Activated CD4-positive, alpha-beta T cell treated with anti-CD3 and anti-CD28 coated beads, Interleukin-2, amount 50 U/mL, for 24 hours (primary cell): Measurements from ENCODE around the gene EIF5B.

ENCODE experiments used
- DNase-seq, 2 donors: peaks; one replicate each; pipeline ENCODE4 v3.0.0-alpha.2; 2020; ENCODE audit warnings: low read depth in 1 of 2, low spot score in 1 of 2

EIF5B gene

DNA sequence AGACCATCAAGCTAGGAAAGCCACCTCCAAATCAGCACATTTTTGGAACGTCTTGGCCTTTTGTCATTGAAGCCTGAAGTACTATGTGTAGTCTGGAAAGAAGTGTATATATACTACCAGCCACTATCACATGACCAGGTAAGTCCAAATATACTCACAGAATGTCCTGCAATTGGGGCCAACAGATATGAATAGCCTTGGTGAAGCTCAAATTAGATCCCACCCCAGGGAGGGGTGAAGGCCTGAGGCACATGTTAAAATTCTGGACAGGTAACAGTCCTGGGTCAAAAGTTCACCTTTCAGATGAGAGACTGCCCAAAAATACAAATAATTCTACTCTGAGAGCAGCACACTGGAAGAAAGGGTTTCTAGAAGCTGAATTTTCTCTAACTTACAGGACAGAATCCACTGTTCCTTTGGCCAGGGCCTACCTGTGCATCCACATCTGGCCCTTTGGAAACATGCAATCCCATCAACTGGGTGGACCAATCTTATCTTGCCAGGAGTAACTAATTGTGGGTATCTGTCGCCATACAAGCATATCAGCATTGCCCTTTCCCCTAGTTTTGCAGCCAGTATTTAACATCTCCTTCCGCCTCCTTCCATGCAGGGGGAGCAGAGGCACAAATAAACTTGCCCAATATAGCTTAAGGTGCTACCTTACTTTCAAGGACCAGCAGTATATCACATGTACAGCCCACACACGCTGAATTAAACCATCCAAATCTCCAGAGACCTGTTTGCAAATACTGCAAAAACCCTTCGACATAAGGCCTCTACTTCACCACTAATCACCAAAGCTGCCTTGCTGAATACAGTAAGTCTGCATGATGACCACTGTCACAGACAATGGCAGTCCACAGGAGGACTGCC, 67.8 kb downstream of the EIF5B start:
- no peak for DNase-seq

DNA sequence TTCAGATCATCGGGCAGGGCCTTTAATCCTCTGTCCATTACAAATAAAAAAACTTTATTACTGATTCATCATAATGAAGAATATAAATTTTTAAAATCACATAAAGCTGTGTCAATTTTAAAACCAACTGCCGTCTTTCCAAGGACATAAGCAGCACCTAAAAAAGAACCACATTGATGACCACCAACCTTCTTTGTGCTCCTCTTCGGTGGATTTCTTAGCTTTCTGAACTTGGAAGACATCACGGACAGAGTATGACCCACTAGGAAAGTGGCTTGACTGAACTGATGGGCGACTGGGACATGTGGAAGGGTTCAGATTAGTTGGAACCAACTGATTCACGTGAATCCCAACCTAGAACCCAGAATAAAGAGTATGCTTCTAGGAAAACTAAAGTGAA, 68.9 kb downstream of the EIF5B start:
- DNase-seq: no peak

DNA sequence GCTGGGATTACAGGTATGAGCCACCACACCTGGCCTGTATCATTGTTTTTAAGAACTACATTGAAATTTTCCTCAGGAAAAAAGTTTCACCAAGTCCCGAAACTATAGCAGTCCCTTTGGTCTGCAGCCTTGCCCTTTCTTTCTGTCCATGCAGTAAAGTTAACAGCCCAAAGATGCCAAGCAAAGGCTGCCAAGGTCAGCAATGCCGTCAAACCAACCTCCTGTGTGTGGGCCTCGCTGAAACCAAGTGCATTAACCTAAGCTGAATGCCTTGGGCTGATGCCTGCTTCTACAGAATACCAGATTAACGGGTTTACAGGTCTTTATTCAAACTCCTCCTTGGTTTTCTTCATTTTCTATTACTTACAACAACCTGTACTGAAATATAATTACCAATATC, 73.1 kb downstream of the EIF5B start:
- DNase-seq: no peak

DNA sequence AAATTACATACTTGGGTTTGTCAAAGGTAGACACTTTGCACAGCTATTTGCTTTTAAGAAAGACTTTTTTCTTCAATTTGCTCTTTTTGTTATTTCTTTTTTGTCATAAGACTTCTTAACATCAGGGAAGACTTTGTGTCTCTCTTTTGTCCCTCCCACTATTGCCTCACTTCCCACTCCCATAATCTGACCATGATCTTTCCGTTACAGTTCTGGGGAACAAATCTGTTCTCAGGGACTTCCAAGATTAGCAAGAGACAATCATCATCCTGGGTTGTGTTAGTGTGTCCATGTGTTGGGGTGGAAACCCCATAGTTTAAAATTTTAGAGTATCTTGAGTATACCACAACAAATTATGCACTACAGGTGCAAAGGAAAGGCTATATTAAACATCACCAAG, 77.4 kb downstream of the EIF5B start:
- DNase-seq: no peak

DNA sequence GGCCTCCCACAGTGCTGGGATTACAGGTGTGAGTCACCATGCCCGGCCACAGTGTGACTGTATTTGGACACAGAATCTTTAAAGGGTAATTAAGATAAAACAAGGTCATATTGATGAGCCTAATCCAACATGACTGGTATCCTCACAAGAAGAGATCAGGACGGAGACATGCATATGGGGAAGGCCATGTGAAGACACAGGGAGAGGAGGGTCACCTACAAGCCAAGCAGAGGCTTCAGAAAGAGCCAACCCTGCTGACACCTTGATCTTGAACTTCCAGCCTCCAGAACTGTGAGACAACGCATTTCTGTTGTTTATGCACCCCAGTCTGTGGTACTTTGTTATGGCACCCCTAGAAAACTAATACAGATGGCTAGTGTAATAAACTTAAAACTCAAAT, 80.2 kb downstream of the EIF5B start:
- DNase-seq: no peak

DNA sequence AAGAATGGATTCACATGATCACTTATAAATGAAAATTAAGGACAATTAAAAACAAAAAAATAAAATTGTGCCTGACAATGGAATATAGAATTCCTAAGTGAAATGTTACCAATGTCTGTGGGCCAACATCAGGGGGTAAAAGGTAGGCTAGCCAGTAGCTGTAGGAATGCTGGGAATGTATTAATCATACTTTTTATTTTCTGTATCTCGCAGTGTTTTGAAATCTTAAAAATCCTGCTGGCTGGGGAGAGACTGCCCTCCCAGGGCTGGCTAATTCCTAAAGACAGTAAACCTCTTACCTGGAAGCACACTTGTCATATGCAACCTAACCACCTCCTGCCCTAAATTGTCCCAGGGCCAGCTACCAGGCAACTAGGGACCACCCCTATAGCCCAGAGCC, 82.8 kb downstream of the EIF5B start:
- DNase-seq: no peak

DNA sequence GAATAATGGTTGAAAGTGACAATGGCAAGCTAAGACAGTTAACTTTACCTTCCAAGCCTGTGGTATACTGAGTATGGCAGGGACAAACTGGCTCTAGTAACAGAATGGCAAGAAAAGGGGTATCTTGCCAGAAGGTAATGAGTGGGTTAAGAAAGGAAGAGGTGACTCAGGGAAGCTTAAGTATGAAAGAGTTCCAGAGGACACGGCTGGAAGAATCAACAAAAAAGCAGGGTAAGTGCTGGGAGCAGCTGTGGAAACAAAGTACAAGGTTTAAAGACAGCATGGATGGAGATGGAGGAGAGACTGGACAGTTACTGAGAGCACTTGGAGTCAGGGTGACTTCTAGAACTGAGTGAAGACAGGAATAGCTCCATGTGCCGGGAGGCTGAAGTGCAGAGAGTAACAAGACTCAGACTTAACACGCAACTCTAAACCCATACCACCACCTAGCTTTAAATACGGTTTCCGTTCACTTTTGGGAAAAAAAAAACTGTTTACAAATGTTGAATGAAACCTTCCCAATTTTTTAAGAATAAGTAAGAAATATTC, 83.6 kb downstream of the EIF5B start:
- no peak for DNase-seq

DNA sequence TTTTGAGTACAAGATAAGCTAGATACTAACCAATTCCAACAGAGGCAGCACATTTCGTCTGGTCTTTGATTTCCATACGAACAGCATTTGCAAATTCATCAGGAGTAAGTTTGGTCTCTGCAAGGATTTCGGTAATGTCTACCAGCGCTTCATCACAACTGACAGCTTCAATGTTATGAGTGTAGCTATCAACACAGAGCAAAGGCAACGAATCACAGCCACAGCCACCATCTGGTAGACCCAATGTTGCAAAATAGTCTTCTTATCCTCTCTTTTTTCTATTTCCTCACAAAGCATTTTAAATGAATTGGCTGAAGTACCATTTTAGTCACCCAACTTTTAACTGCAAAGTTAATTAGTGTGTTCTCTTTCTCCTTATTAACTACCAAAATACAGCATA, 84.3 kb downstream of the EIF5B start:
- DNase-seq: no peak

DNA sequence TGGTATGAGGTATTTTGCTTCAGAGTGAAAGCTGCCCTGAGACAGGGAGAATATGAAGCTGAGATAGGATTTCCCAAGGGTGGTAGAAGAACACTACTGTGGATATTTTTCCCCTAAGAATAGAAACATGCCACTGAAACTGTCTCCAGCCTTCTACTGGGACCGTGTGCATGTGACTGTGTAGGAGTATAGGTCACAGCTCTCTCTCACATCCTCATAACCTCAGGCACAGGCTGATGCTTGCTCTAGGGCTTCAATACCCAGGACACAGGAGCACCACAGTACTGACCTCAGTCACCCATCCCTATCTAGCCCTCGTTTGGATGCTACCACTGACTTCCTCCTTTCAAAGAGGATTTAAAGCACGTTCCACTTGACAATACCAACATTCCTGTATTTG, 85.4 kb downstream of the EIF5B start:
- no peak for DNase-seq

DNA sequence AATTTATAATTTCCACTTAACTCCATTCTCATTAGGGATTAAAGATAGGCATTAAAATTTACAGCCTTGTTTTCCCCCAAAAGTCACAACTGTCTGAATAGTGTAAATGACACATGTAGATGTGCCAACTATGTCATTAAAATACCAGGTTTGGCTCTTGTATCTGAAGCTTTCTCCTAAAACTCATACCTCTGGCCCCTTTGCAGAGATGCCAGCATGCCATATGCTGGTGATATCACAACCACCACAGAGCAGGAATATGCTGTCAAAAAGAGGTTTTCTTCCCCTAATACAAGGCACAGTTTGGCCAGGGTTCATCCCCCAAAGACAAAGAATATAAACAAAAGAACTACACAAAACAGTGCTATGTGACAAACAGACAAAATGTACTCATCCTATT, 87.2 kb downstream of the EIF5B start:
- DNase-seq: no peak

DNA sequence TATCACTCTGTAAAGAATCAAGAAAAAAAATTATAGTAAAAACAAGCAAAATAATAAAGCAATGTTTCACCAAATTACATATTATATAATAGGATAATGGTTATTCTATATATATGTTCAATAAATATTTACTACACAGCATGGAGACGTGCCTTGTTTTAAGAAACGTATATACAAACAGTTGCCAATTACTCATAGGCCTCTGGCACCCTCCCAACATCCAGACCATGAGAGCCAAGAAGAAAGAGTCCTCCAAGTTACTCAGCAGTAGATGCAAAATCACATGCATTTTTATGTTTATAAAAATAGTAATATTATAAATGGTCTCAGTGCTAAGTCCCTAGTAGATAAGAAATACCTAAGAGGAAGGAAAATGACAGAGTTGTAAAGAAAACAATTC, 87.8 kb downstream of the EIF5B start:
- DNase-seq: no peak

DNA sequence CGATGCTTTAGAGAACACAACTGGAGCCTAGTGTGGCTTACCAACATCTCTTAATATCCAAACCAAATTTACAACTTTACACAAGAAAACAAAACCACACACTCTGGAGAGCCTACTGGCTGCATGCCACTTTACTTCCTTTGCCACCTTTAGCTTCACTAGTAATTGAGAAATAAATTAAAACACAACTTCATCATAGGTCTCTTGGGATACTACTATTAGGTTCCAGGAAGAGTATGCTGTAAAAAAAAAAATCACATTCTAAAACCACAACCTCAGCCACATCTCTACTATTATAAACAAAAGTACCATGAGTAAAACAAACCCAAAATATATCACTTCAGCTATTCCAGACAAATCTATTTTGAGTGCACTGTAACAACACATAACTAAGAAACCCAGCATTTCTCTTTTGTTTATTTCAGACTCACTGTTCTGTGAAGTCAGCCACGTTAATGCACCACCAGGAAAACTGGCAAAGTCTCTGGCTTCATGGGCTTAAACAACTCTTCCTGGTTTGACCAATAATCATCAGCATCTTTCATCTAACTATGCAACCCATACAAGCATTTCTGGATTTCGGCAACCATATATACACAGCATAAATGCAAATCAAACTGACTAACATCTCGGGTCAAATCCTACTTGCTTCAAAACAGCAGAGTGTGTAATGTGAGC, 93.6 kb downstream of the EIF5B start:
- DNase-seq: no peak

DNA sequence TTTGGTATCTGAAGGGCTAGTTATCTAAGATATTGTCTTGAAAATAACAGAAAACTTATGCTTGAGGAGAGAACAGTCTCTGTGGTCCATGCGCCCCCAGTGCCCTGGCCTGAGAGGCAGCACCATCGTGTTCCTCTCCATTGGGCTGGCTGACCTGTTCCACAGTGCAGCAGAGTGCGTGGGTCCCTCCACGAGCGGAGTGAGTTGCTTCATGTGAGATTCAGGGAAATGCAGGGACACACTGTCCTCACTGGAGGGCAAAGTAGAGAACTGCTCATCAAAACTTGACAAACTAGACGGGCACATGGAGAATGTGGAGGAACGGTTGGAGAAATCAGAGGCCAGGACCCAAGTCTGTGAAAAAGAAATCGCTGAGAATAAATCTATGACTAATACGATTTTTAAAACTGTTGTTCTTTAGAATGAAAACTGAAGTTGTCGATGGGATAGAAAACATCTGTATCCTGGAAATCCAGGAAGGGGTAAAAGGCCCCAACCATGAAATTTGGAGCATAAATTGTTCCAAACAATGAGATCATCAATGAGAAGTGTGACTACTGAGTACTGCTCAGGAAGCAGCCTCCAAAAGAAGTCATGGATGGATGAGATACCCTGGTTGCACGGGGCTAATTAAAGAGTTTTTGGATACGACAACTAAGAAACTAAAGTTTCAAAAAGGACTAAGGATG, 94.5 kb downstream of the EIF5B start:
- no peak for DNase-seq

DNA sequence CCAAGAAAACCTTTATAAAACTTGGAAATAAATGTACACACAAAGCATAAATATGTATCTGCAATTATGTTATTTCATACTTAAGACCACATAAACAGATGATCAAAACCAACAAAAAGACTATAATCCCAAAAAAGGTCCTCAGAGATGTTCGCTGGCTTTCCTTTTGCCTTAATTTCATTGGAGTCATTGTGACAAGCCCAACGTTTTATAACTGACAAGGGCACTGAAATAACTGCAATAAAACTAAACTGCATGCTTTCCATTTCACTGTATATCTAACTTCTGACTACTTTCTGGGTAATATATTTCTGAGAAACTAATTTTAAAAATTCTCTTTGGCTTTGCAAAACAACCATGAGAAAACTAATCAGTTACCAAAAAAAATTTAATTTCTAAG, 96.2 kb downstream of the EIF5B start:
- DNase-seq: no peak

DNA sequence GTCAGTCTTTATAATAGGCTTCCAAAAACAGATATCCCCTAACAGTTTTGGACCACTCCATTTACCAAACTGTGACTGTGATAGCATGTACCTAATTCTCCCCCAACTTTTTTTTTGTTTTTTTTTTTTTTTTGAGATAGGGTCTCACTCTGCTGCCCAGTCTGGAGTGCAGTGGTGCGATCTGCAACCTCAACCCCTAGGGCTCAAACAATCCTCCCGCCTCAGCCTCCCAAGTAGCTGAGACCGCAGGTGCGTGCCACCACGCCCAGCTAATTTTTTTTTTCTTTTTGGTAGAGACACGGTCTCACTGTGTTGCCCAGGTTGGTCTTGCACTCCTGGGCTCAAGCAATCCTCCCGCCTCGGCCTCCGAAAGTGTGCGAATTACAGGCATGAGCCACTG, 99.7 kb downstream of the EIF5B start:
- no peak for DNase-seq

DNA sequence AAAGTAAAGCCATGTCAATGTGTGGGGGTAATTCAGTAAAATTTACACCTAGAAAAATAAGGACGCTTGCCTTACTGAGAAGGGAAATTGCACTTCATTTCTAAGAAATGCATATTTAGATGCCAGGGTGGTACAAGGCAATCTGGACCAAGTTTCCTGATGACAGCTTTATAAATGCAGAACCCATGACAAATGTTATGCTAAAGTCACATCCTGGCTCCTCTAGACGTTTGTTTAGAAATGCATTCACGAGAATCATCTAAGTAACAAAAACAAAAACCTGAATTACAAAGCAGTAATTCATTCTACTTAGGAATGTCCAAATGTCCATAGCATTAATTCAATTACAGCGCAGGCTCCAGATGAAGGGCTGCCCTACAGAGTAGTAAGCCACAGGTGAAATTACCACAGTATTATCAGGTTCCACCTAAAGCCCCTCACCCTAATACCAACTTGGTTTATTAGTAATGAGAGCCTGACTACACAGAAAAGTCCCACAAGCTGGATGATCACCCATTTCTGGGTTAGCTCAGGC, 102.8 kb downstream of the EIF5B start:
- no peak for DNase-seq

DNA sequence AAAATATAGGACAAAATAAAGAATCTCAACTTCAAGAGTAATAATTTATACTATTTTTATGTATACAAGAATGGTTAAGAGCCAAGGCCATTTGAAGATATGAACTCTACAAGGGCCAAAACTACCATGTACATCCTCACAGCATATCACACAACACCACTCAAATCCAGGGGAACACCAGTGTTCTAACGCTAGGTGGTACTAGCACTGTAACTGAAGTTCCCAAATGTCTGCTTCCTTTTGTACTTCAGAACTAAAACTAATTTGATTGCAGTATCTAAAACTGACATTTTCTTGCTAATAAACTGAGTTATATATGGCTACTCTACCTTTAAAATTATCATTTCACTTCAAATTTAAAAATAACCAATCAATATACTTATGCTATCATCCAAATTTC, 105.6 kb downstream of the EIF5B start:
- no peak for DNase-seq

DNA sequence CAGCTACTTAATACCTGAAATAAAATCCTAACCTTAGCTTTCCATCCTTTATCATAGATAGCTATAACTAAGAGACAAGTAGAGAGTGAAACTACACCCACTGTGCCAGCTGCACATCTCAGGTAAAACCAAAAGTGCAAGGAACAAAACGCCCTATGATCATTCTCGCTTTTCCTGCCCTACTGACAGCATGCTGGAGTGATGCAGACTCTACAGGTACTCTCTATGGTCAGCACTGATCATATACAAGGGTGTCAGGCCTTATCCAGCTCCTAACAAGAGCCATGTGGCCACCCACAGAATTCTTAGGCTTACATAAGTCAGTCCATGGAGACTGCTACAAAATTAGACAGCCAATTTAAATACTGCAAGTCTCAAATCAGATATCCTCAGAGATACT, 107.0 kb downstream of the EIF5B start:
- DNase-seq: no peak

DNA sequence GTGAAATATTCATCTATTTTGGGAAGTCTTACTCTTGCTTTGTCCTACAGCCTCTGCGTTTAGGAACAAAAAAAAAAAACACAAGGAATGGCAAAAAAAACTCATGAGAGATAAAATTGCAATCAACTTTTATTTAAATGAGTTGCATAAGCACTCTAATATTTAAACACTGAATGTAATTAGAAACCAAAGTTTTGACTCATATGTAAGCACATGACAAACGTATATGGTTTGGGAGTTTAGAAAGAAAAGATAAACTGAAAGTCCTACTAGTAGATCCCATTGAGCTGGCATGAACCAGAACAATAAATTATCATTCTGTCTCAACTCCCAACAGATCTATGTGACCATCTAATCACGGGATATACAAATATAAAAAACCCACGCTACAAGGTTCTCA, 107.9 kb downstream of the EIF5B start:
- DNase-seq: no peak

DNA sequence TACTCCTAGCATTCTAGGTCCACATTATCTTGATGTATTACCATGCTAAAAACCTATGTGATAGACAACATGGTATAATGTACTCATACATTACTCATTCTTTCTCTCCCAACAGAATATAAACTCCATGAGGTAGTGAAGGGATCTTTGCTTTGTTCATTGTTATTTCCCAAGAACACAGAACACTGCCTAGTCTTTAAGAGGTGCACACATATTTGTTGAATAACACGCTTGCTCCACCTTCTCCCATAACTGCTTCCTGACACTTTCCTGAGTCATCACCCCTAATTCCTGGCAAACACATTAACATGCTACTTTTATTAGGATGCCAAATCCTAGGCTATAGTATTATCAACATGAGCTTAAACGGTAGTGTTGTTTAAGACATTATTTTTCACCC, 111.4 kb downstream of the EIF5B start:
- no peak for DNase-seq

DNA sequence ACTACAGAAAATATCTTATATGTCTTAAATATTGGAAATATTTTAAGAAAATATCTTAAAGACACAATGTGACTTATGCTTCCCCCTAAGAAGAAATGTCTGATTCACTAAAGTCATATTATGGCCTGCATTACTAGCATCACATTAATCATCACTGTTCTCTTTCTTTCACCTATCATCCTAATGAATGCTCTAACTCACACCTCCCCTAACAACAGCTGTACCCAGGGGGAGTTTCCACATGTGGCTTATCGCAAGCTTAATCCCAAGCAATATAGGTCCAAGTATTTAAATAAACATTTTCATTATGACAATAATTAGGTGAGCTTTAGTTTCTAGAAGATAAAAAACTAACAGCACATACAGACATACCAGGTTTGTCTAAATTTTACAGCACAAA, 113.0 kb downstream of the EIF5B start:
- DNase-seq: no peak
